ENCODE results near the gene MRGPRX3.

The MRGPRX3 gene

GRCh38 chr11:18168372-18168771 is 36.0 kb downstream of the MRGPRX3 start:
- no peak overlapping the region for H3K27ac ChIP-seq (ENCODE audit: low read depth, low read length)
- no peak overlapping the region for H3K4me3 ChIP-seq (ENCODE audit: low read length)
- H3K9me3 ChIP-seq (ENCODE audit: insufficient read depth, low read depth, low read length), result no peaks in the 10 kb centered on the region
- H3K9ac ChIP-seq (ENCODE audit: low read depth, low read length), result no peak overlapping the region
- 57% methylated on average over 1 of the region's 1 CpG for WGBS
- H3K4me1 ChIP-seq (ENCODE audit: insufficient read depth, low read length), result no peaks in the 10 kb centered on the region
- H3K36me3 ChIP-seq (ENCODE audit: insufficient read depth, low read length), result no peaks in the 10 kb centered on the region
- no peaks in the 10 kb centered on the region for H3K27me3 ChIP-seq (ENCODE audit: insufficient read depth, low read length)

GRCh38 chr11:18171377-18172000 is 39.1 kb downstream of the MRGPRX3 start:
- 92% methylated on average over 4 of the region's 4 CpGs for WGBS
- no peak overlapping the region for H3K9ac ChIP-seq (ENCODE audit: low read depth, low read length)
- no peaks in the 10 kb centered on the region for H3K36me3 ChIP-seq (ENCODE audit: insufficient read depth, low read length)
- peaks cover 2% of the 10 kb centered on the region; the same call in 1 of the 2 replicates for H3K27me3 ChIP-seq (ENCODE audit: insufficient read depth, low read length)
- H3K4me3 ChIP-seq (ENCODE audit: low read length), result no peak overlapping the region
- no peaks in the 10 kb centered on the region for H3K9me3 ChIP-seq (ENCODE audit: insufficient read depth, low read depth, low read length)
- no peaks in the 10 kb centered on the region for H3K4me1 ChIP-seq (ENCODE audit: insufficient read depth, low read length)
- H3K27ac ChIP-seq (ENCODE audit: low read depth, low read length), result no peak overlapping the region

- 86% methylated on average over 3 of the region's 3 CpGs for WGBS
- Histone ChIP-seq H3K9me3 (ENCODE audit: insufficient read depth, low read depth, low read length) (no peaks in the 10 kb centered on the region), H3K27me3 (ENCODE audit: insufficient read depth, low read length) (peaks cover 8% of the 10 kb centered on the region), H3K36me3 (ENCODE audit: insufficient read depth, low read length) (no peaks in the 10 kb centered on the region), H3K4me1 (ENCODE audit: insufficient read depth, low read length) (no peaks in the 10 kb centered on the region), H3K9ac (ENCODE audit: low read depth, low read length) (no peak within 1 kb of the TSS), H3K27ac (ENCODE audit: low read depth, low read length) (no peak within 1 kb of the TSS), H3K4me3 (ENCODE audit: low read length) (no peak within 1 kb of the TSS)
Observed at GRCh38 chr11:18172666-18173065, 40.3 kb downstream of the MRGPRX3 start, which contains the start of gene MRGPRX4. Gene MRGPRX4 (plus strand): TSS chr11:18172837. CDS start chr11:18173257, 420 bp downstream.

GRCh38 chr11:18173225-18173866 is 41.0 kb downstream of the MRGPRX3 start:
- Histone ChIP-seq H3K27ac (ENCODE audit: low read depth, low read length) (no peak overlapping the region), H3K9me3 (ENCODE audit: insufficient read depth, low read depth, low read length) (no peaks in the 10 kb centered on the region), H3K36me3 (ENCODE audit: insufficient read depth, low read length) (no peaks in the 10 kb centered on the region), H3K27me3 (ENCODE audit: insufficient read depth, low read length) (peaks cover 8% of the 10 kb centered on the region), H3K4me1 (ENCODE audit: insufficient read depth, low read length) (no peaks in the 10 kb centered on the region), H3K4me3 (ENCODE audit: low read length) (no peak overlapping the region), H3K9ac (ENCODE audit: low read depth, low read length) (no peak overlapping the region)
- 92% methylated on average over 28 of the region's 28 CpGs for WGBS
